GM21576 (cell line): ENCODE measurements around the gene GLIS1.

Experiments
- ATAC-seq: cut with Tn5 transposase; IDR thresholded peaks from one replicate; pipeline ENCODE4 v1.9.1; 2021; ENCODE audit warnings: mild to moderate bottlenecking, moderate library complexity; ENCODE audit not compliant: unreplicated experiment

GLIS1 gene

DNA sequence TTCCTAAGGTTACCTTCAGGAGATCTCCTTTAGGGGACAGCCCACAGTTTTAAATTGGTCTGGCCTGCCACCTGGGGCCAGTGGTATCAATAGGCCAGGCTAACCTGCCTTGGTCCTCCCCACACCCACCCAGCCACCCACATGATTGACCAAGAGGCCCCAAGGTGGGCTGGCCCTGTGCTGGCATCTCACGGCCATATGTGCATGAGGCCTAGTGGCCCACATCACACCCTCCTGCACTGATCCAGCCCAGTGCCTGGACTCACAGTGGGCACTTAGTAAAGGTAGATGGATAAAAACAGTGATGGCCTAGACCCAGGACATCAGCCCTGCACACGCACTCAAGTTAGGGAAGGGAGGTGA, 197.7 kb downstream of the GLIS1 start:
- ATAC-seq, result no peak

DNA sequence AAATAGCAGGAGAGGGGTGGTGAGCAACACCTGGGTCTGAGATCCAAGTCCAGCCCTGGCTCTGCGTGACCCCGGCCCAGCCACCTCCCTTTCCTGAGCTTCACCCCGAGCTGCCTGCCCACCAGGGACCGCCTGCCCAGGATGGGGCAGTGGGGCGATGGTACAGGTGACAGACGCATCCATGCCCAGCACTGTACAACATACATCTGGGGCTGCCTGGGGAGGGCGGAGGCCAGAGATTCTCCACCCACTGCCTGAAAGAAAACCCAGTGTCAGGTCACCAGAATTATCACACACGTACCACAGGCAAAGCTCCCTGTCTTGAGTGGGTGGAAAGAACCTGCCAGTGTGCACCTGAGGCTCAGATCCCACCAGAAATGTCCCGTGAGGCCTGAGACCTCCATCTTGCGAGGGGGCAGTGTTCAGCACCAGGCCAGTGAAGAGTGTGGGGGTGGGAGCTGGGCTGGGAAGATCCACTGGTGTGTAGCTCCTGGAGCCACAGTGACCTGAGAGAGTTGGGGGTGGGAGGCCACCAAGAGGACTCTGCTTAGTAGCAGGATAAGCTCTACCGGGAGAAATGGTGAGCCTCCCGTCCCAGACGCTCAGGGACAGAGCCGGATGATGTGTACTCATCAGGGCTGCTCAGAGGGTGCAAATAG, 198.2 kb downstream of the GLIS1 start:
- no peak for ATAC-seq

DNA sequence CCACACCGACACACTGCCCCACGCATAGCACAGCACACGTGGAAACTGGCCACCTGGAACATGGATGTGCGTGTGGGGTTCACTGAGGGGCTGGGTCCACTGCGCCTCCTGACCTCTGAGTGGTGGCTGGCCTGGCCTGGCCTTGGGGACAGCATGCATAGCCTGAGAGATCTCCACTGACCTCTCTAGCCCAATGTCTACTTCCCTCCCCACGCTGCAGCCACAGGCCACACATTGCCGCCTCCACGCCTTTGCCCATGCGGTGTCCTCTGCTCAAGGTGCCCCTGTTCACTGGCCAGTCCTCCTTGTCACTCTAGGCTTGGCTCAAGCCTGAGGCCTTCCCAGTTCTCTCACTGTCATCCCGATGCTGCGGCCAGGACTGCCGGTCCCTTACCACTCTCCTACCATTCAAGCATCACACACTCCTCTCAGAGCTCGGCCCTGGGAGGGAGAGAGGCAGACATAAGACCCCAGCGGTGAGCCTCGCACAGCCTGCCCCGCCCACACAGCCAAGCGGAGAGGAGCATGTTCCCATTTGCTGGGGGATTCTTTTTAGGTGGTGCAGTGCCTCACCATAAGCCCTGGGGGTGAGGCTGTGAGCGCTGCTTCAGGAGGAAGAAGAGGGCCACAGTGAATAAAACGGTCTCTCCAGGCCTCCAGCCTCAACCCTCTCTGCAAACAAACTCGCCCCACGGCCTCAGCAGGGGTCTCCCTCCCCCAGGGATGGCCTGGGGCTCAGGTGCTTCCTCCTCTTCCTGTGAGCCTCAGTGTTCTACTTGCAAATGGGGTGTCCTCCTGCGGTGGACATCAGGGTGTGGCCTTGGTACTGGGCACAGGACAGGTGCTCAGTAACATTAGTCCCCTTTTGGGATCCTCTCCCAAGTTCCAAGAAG, 199.0 kb downstream of the GLIS1 start:
- no peak for ATAC-seq

DNA sequence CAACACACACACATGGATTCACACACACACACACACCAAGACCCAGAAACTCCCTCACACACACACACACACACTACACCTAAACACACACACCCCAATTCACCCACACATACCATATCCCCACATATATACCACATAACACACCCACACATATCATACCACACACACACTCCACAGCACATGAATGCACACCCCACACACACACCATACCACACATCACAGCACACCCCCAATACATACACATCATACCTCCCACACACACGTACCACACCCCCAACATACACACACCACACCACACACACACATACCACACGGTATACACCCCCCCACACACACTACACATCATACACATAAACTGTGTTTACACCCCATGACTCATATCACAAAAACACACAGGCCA, 199.7 kb downstream of the GLIS1 start:
- no peak for ATAC-seq

DNA sequence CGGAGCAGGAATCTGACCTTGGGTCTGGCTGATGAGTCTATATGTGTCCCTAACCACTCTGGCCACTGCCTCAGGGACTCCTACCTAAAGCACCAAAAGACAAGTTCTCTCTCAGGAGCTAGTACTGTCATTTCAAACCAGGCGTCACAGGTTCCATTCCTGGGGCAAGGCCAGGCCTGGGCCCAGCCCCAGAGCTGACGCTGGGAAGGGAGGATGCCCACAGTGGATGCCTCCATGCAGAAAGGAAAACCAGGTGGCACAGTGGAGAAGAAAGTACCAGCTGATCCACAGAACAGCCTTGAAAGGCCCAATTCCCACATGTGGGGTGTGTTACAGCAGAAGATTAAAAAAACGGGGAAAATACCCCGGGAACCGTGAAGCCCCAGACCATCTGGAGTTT, 202.4 kb downstream of the GLIS1 start:
- ATAC-seq, result no peak

DNA sequence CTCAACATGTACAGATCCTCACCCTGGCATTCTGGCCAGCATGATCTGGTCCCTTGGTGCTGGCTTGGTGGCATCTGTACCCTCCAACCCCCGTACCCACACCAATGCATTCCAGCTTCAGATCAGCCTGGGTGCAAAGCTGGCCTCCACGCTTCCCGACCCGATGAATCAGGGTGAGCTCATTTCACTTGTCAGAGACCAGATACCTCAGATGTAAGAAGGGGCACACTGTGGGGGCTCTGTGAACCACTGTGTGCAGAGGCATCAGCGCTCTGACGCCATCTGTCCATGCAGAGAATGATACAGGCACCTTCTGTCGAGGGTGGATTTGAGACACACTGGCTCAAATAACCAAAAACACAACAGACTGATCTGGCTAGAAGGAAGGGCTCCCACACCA, 203.1 kb downstream of the GLIS1 start:
- ATAC-seq, result no peak

DNA sequence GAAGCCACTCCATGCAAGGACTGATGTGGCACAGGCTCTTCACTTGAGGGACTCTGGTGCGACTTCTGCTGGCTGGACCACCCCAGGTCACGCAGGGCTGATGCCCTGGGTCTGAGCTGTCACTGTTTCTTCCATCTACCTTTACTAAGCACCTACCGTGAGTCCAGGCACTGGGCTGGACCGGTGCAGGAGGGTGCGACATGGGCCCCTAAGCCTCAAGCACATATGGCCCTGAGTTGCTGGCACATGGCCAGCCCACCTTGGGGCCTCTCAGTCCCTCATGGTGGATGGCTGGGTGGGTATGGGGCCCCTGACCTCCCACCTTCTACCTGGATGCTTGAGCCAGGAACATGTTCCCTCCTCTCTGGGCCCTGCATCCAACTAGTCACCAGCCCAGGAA, 203.7 kb downstream of the GLIS1 start:
- no peak for ATAC-seq

DNA sequence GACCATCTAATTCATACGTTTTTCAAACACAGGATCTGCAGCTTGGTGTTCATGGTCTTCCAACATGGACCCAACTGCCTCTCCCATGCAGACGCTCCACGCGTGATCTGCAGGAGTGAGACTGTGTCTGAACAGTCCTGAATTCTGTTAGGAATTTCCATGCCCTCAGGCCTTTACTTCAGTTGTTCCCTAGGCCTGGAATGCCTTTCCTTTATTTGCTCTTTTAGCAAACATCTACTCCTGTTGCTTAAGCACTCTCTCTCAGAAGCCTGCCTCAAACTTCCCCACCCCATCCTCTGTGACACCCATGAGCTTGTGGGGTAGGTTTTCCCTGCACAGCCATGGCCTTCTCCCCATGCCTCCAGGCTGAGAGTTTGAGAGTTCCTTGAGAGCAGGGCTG, 206.1 kb downstream of the GLIS1 start:
- no peak for ATAC-seq

DNA sequence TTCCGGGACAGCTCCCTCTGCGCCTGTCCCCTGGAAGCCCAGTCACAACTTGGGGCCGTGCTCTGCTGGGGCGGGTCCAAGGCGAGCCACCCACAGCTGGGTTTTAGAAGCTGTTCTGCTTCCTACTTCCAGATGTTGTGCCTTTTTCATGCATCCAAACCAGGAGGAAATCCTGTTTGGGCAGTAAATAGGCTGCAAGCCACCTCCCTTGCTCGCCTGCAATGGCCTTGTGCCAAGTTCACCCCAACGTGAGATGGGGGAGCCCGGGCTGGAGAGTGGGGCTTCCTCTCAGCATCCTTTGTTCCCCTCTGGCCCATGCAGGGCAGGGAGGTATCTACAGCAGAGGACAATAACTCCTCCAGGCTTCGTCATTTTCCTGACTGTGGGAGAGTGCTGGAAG, 206.6 kb downstream of the GLIS1 start:
- no peak for ATAC-seq

DNA sequence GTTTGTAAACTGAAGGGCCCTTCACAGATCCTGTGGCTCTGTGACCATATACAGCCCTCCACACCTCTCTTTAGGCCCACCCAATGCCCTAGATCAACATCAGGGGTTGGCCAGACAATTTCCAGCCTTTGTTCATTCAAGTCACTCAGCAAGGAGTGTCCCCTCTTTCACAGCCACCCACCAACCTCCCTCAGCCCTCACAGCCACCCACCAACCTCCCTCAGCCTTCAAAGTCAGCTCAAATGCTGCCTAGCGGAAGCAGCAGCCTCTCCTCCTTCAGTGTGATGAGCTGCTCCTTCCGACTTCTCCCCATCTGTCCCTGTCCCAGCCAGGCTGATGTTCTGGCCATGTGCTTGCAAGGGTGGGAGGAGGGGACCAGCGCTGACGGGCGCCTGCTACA, 208.4 kb downstream of the GLIS1 start:
- ATAC-seq, result no peak

DNA sequence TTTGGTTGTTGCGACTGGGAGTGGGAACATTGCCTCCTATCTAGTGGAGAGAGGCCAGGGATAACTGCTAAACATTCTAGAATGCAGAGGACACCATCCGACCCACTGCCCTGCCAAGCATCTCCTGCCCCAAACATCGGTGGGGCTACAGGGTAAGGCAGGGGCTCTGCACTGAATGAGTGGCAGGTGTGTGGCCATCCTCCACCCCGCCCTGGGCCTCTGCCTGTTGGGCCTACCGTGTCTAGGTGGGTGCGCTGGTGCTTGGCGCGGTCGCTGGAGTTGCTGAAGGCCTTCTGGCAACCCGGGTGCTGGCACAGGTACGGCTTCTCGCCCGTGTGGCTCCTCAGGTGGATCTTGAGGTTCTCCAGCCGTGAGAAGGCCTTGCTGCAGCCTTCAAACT, 209.4 kb downstream of the GLIS1 start:
- no peak for ATAC-seq

DNA sequence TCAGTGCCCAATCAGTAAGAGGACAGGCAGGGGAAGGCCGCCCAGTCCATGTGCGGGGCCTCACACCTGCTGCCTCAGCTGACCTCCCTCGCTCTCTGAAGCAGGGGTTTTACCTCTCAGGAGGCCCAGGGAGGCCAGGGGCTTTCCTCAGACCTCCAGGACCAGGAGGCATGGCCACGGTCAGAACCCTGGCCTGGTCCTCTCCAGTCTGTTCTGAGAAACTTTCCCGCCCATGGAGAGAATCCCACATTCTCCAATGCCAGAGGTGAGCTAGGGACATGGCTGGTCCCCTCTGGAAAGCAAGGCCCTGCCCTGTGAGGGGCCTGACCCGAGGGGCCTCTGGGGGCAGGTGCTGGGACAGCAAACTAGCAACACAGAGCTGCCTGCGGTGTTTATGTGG, 211.6 kb downstream of the GLIS1 start:
- no peak for ATAC-seq

DNA sequence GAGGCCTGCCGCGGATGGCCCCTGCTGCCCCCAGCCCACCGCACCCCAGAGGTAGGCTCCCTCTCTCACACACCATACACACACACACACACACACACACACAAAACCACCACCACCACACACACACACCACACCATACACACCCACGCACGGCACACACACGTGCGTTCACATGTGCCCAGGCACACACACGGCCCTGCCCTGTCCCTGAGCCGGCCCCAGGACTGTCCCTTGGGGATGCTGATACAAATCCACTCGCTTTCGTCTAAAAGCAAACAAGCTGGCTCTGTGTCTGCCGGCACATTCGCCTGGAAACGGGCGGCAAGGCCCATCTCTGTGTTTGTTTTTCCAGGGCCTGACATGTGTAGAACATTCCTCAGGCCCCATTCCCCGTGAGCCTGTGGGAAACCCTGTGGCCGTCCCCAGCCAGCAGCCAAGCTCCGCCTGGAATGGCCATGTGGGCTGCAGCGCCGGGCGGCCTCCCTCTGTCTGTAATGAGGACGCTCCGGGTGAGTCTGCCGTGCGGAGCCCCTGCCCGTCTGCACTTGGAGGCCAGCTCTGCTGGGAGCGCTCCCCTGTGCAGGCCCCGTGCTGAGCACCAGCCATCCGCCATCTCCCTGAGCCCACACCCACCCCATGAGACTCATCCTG, 212.4 kb downstream of the GLIS1 start:
- ATAC-seq, result no peak

DNA sequence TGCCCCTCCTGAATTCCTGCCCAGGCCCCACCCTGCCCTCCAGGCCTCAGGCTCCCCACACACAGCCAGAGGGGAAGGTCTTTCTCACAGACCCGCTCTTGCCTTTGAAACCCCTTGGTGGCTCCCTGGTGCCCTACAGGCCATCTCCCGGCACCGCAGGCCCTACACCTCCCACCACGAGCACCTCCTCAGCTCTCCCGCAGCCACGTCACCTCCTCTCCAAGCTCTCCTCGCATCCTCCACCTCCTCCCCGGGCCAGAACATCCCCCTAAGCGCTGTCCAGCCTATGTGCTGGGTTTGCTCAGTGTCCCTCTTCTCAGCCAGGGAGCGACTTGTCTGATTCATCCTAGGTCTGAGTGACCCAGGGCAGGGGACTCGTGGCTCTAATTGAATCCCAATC, 213.4 kb downstream of the GLIS1 start:
- no peak for ATAC-seq

DNA sequence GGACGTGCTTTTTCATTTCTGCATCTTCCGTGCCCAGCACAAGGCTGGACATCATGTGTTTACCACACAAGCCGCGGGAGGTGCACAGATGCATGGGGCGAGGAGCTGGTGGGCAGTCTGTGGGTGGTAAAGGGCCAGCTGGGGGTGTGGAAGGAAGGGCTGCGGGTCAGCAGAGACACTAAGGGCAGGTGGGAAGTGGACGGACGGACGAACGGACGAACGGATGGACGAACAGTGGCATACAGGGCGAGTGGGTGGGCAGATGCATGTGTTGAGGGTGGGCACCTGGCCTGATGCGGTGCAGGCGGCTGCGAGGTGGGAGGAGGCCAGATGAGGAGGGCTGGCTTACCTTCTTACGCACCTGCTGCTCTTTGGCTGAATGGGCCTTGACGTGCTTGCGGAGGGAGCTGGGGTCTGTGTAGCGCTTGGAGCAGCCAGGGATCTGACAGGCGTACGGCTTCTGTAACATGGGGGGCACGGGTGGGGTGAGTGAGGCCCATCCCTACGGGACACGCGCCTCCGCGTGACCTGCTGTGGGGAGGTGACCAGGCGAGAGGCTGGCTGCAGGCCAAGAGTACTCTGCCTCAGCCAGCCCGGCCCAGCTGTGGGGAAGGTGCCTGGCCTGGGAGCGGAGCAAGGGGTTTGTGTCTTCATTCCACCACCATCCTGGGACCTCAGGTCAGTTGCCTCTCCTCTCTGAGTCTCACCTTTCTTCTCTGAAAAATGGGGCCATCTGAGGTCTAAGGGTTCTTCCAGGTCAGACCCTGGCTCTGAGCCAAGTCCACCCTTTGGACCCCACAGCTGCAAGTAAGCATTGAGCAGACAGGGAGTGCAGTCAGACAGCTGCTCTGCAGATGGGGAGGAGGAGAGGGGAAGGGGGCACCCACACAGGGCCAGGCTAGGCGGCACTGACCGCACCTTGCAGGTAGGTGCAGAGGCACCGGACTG, 214.3 kb downstream of the GLIS1 start:
- ATAC-seq, result no peak

DNA sequence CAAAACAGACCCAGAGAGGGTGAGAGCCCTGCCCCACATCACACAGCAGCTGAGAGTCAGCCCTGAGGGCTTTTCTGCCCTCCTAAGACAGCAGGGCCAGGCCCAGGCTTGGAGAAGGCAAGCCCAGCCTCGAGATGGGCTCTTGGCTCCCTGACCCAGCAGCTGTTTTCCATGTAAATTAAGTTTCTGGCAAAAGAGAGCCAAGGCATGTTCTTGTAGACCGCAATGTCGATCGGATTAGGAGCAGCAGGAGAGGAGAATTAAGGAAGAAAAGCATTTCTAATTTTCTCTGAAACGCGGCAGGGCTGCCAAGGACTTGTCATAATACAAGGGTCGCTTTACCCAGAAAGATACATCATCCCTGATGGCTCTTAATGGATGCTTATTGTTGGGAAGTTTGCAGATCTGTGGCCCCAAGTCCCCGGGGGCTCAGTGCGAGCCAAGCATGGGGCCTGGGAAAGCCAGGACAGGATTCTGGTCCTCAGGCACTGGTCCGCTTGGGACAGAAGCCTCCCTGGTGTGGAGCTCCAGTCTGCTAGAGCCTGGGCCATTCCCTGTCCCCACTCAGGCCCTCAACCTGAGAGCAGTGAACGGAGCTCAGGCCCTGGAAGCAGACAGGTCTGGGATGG, 216.9 kb downstream of the GLIS1 start:
- ATAC-seq, result no peak

DNA sequence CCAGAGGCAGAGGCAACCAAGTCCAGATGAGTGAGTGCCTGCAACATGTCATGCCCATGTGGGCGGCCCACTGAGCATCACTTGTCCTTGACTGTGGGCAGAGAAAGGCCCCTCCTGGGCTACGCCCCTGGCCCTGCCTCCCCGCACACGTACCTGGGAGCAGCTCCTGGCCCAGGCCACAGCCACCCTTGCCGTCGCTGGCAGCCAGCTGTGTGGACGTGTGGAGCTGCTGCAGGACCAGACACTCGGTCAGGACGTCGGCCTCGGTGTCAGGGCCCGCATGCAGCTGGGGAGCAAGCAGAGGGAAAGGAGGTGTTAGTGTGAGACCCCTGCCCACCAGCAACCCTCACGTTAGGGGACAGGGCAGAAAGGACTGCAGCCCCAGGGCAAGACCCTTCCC, 218.5 kb downstream of the GLIS1 start:
- ATAC-seq, result no peak

DNA sequence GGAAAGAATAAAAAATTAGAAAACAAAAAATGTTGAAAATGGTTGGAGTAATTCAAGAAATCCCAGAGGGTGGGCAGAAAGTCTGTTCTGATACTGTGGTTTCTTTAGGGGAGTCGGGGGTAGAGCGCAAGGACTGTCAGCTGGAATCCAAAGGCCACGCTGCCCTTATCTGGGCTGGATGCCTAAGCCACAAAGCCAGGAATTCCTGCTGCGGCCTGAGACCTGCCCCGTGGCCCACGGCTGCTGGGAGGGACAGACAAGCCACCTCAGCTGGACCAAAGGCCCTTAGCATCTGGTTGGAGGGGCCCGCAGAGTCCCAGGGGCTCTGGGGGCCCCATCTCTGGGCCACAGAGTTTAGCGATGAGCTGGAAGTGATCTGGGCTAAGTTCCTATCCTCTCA, 219.5 kb downstream of the GLIS1 start:
- ATAC-seq, result no peak

DNA sequence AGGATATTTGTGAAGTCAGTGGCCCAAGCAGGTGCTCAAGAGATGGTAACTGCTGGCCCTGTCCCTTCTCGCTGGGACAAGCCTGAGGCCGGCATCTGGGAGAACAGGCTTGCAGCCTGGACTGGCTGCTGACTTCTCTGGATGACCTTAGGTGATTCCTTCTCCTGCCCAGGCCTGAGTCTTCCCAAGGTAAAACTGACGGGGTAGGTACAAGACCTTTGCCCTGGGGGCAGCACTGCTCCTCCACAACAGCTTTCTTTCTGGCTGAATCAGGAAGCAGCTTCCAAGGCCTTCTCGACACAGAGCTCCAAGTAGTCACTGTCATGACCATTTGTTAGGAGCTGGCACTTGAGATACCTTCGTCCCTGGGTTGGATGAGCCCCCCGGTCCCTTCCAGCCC, 220.2 kb downstream of the GLIS1 start:
- ATAC-seq, result no peak

DNA sequence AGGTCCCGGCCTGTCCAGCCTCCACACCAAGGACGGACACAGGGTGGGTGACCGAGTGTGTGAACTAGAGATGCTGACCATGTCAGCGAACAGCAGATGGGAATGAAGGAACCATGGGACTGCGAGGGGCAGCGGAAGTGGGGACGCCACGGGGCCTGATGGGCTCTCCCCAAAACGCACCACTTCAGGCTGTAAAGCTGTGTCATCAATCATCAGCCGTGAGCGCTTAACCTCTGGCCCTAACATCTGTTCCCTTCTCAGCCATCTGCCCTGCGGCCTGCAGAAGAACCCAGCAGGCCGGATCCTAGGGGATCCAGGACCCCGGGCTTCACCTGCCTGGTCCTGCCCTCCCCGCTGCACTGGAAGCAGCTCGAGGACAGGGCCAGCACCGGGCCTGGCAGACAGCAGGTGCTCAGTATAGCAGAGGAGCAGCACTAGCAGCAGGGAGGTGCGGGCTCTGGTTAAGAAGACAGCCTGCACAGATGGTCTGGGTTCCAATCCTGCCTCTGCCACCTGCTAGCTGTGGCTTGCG, 221.1 kb downstream of the GLIS1 start:
- no peak for ATAC-seq
